HG02840 (cell line): ENCODE results near the gene CNPY1.
"Not testable (repeated sequence)": the region's sequence is repeated elsewhere in the genome, so short reads cannot be mapped to it uniquely, and the experiment has no call there.

Source experiments
- ATAC-seq: cut with Tn5 transposase; IDR thresholded peaks from one replicate; pipeline ENCODE4 v1.9.1; 2021; ENCODE audit warnings: mild to moderate bottlenecking, moderate library complexity, moderate number of reproducible peaks; ENCODE audit not compliant: unreplicated experiment, low FRiP score

CNPY1 gene

GRCh38 chr7:155536451-155536850 is 9.9 kb downstream of the CNPY1 start:
- ATAC-seq = no peak

GRCh38 chr7:155534691-155535090 is 11.7 kb downstream of the CNPY1 start:
- no peak for ATAC-seq

GRCh38 chr7:155533827-155534690 is 12.3 kb downstream of the CNPY1 start:
- no peak for ATAC-seq

GRCh38 chr7:155533120-155533826 is 13.1 kb downstream of the CNPY1 start:
- no peak for ATAC-seq

GRCh38 chr7:155532792-155533119 is 13.6 kb downstream of the CNPY1 start:
- ATAC-seq = no peak

GRCh38 chr7:155531681-155532080 is 14.7 kb downstream of the CNPY1 start:
- ATAC-seq = no peak

GRCh38 chr7:155530601-155531000 is 15.8 kb downstream of the CNPY1 start:
- ATAC-seq = no peak

- ATAC-seq = no peak
These were observed 16.5 kb downstream of the CNPY1 start for GRCh38 chr7:155529845-155530244.

GRCh38 chr7:155529346-155529745 is 17.0 kb downstream of the CNPY1 start:
- ATAC-seq = no peak

GRCh38 chr7:155527664-155528063 is 18.7 kb downstream of the CNPY1 start:
- no peak for ATAC-seq

GRCh38 chr7:155526225-155526624 is 20.1 kb downstream of the CNPY1 start:
- ATAC-seq = no peak

- no peak for ATAC-seq
These were observed 22.3 kb downstream of the CNPY1 start for GRCh38 chr7:155524018-155524556.

GRCh38 chr7:155523168-155523675 is 23.1 kb downstream of the CNPY1 start:
- no peak for ATAC-seq

GRCh38 chr7:155521743-155522398 is 24.5 kb downstream of the CNPY1 start:
- ATAC-seq = no peak

- no peak for ATAC-seq
These were observed 25.2 kb downstream of the CNPY1 start for GRCh38 chr7:155521007-155521742.

GRCh38 chr7:155520114-155520513 is 26.2 kb downstream of the CNPY1 start:
- ATAC-seq = no peak

- not testable (repeated sequence) for ATAC-seq
These were observed 27.0 kb downstream of the CNPY1 start for GRCh38 chr7:155519358-155519757.

- ATAC-seq = no peak
These were observed 27.7 kb downstream of the CNPY1 start for GRCh38 chr7:155518633-155519032.

- ATAC-seq = no peak
These were observed 28.4 kb downstream of the CNPY1 start for GRCh38 chr7:155517969-155518368.

GRCh38 chr7:155517452-155517851 is 28.9 kb downstream of the CNPY1 start:
- no peak for ATAC-seq
